Calu3 (cell line): Measurements from ENCODE around the gene TMEM203. TPM values are rescaled to one million over a fixed set of nuclear protein-coding genes. Genes with fewer than 3 reads are reported as not detected.

ENCODE experiments used
- BruUV-seq: library from RNA; stranded (reverse); fragments of 400-500 nt; replicated peaks from 2 replicates; lab custom pipeline; 2021; lab: Mats Ljungman, UMichigan
- CTCF ChIA-PET: fragments of 300-600 bp; sonication (Branson Sonifier 250); formaldehyde crosslinking; loops from one replicate; lab custom pipeline; 2022; ENCODE audit warnings: antibody characterized with exemption; lab: Charles Lee
- DNase-seq: peaks from one replicate; pipeline ENCODE4 v3.0.0; 2022
- H3K27ac Mint-ChIP-seq: one replicate; pipeline ENCODE4 v1.8.0; 2022; ENCODE audit warnings: mixed read lengths; ENCODE audit not compliant: unreplicated experiment
- H3K27me3 Mint-ChIP-seq: one replicate; pipeline ENCODE4 v1.8.0; 2022; ENCODE audit warnings: mixed read lengths; ENCODE audit not compliant: unreplicated experiment
- H3K36me3 Mint-ChIP-seq: one replicate; pipeline ENCODE4 v1.8.0; 2022; ENCODE audit warnings: mild to moderate bottlenecking, moderate library complexity, mixed read lengths; ENCODE audit not compliant: insufficient read depth, unreplicated experiment
- H3K4me1 Mint-ChIP-seq: one replicate; pipeline ENCODE4 v1.8.0; 2022; ENCODE audit warnings: mild to moderate bottlenecking, low read depth, mixed read lengths; ENCODE audit not compliant: unreplicated experiment
- H3K4me3 Mint-ChIP-seq: one replicate; pipeline ENCODE4 v1.8.0; 2022; ENCODE audit warnings: mild to moderate bottlenecking, low read depth, moderate library complexity, mixed read lengths; ENCODE audit not compliant: unreplicated experiment
- H3K9me3 Mint-ChIP-seq: one replicate; pipeline ENCODE4 v1.8.0; 2022; ENCODE audit warnings: low read depth, mixed read lengths; ENCODE audit not compliant: unreplicated experiment
- intact Hi-C: fragments of 100-400 bp; cut with micrococcal nuclease; formaldehyde crosslinking; loops from one replicate; pipeline ENCODE4 v1.10.0; 2022; ENCODE audit not compliant: unreplicated experiment
- total RNA-seq: library from RNA; stranded (reverse); gene quantifications from 2 replicates; pipeline ENCODE4 v1.2.3, GENCODE V29; 2022
- TF ChIP-seq, protein P1 (sequence below): fragments of 200-600 bp; IDR thresholded peaks from one replicate; pipeline ENCODE4 v1.8.0; 2022; ENCODE audit warnings: antibody characterized with exemption; ENCODE audit not compliant: unreplicated experiment

Gene TMEM203
- total RNA-seq, 1 experiment from 2014 or later: 25.4 TPM

DNA sequence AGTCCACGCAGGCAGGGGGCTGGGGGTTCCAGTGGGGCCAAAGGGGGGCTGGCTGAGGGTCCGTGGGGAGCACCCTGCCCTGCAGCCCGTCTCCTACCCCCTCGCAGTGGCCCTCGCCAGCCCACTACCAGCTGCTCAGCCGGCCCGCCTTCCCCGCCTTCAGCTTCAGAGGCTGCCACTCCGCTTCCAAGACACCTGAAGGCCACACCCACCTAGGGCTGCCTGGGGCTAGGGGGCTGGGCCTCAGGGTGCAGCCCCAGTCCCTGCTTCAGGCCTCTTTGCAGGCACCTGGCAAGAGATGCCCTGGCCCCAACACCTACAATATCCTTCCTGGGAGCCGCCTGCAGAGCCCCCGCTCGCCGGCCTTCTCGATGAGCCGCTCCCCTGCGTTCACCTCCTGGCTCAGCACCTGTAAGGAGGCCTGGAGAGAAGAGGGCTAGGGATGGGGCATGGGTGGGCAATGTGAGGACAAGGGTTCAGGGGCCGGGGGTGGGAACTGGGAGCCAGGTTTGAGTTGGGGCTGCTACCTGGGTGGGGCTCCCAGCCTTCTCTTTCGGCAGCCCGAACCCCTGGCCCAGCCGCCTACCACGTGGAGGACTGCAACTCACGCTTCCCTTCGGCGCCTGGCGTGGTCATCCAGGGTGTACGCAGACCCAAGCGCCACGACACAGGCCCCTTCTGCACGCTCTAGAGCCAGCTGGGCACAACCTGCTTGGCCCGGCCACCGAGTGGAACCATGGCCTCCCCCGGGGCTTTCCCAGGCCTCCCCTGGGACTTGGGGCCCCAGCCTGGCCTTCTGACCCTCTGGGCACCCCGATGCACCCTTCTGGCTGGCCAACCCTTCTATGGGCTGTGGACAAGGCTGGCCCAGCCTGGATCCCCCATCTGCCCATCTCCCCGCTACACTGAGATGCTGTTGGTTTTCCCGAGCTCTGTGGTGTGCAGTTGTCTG, 47.4 kb upstream of the TMEM203 start:
- TF ChIP-seq, protein P1, sequence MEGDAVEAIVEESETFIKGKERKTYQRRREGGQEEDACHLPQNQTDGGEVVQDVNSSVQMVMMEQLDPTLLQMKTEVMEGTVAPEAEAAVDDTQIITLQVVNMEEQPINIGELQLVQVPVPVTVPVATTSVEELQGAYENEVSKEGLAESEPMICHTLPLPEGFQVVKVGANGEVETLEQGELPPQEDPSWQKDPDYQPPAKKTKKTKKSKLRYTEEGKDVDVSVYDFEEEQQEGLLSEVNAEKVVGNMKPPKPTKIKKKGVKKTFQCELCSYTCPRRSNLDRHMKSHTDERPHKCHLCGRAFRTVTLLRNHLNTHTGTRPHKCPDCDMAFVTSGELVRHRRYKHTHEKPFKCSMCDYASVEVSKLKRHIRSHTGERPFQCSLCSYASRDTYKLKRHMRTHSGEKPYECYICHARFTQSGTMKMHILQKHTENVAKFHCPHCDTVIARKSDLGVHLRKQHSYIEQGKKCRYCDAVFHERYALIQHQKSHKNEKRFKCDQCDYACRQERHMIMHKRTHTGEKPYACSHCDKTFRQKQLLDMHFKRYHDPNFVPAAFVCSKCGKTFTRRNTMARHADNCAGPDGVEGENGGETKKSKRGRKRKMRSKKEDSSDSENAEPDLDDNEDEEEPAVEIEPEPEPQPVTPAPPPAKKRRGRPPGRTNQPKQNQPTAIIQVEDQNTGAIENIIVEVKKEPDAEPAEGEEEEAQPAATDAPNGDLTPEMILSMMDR: no peak
- Mint-ChIP-seq H3K9me3 (no peaks in the 10 kb centered on the region), H3K27me3 (no peaks in the 10 kb centered on the region), H3K4me1 (no peaks in the 10 kb centered on the region), H3K4me3 (no peak overlapping the region), H3K36me3 (peaks cover 39% of the 10 kb centered on the region), H3K27ac (no peak overlapping the region)
- DNase-seq: no peak
- intact Hi-C loops: no loop called here
- no TSS peak for BruUV-seq
- CTCF ChIA-PET: no interaction called here

DNA sequence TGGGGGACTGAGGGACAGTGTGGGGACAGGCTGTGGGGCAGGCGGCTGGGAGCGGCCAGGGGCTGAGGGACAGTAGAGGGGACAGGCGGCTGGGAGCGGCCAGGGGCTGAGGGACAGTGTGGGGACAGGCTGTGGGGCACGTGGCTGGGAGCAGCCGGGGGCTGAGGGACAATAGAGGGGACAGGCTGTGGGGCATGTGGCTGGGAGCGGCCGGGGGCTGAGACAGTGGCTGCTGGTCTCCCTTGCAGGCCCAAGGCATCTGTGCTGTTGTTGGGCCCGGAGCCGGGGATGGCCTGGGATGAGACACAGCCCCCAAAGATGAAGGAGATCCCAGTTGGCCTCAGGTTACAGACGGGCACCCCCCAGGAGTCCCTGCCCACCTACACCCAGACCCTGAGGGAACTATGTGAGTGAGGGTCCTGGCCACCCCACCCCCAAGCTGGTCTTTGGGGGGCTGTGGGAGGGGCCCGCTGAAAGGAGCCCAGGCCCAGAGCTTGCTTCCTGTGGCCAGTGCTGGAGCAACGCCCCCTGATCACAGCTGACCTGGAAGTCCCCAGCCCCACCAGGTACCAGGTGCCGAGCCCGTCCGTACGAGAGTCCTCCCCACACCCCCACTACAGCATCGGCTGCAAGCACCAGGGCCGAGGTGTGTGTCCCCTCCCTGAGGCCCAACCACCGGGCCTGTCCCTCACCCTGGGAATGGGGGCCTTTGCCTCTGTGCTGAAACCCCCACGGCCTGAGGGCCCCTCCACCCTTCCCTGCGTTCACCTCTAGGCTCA, 46.2 kb upstream of the TMEM203 start:
- BruUV-seq: no TSS peak
- Mint-ChIP-seq H3K4me1 (no peaks in the 10 kb centered on the region), H3K9me3 (no peaks in the 10 kb centered on the region), H3K27me3 (no peaks in the 10 kb centered on the region), H3K27ac (no peak overlapping the region), H3K4me3 (no peak overlapping the region), H3K36me3 (peaks cover 39% of the 10 kb centered on the region)
- intact Hi-C loops: no loop called here
- DNase-seq: no peak
- TF ChIP-seq, protein P1: no peak
- CTCF ChIA-PET: interaction anchor here (0.6 to 1.0 kb wide), 2 partner anchors 10 to 306 kb away, joined by 3 to 4 read pairs; no protein-coding TSS in a partner anchor

DNA sequence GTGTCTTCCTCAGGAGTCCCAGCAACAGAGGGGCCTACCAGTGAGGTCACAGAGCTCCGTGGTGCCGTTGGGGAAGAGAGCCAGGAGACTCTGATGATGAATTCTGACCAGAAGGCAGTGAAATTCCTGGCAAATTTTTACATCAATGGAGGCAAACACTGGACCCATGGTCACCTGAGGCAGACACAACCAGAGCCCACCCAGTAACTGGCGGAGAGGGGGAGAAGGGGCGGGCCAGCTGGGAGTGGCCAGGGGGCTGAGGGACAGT, 45.7 kb upstream of the TMEM203 start, which contains the start of gene STPG3:
STPG3 (plus strand) TSS at position 93 of the 268 bp plus-strand sequence; CDS start at position 94, 1 bp downstream.
- intact Hi-C loops: no loop called here
- H3K9me3 Mint-ChIP-seq: no peaks in the 10 kb centered on the region
- TF ChIP-seq, protein P1: no peak
- DNase-seq: no peak
- BruUV-seq: no TSS peak
- H3K27ac Mint-ChIP-seq: no peak within 1 kb of the TSS
- H3K4me3 Mint-ChIP-seq: no peak within 1 kb of the TSS
- CTCF ChIA-PET: interaction anchor here (0.6 kb wide), 1 partner anchor 307 kb away, joined by 4 read pairs; no protein-coding TSS in a partner anchor
- H3K36me3 Mint-ChIP-seq: peaks cover 34% of the 10 kb centered on the region
- H3K4me1 Mint-ChIP-seq: no peaks in the 10 kb centered on the region
- no peaks in the 10 kb centered on the region for H3K27me3 Mint-ChIP-seq

DNA sequence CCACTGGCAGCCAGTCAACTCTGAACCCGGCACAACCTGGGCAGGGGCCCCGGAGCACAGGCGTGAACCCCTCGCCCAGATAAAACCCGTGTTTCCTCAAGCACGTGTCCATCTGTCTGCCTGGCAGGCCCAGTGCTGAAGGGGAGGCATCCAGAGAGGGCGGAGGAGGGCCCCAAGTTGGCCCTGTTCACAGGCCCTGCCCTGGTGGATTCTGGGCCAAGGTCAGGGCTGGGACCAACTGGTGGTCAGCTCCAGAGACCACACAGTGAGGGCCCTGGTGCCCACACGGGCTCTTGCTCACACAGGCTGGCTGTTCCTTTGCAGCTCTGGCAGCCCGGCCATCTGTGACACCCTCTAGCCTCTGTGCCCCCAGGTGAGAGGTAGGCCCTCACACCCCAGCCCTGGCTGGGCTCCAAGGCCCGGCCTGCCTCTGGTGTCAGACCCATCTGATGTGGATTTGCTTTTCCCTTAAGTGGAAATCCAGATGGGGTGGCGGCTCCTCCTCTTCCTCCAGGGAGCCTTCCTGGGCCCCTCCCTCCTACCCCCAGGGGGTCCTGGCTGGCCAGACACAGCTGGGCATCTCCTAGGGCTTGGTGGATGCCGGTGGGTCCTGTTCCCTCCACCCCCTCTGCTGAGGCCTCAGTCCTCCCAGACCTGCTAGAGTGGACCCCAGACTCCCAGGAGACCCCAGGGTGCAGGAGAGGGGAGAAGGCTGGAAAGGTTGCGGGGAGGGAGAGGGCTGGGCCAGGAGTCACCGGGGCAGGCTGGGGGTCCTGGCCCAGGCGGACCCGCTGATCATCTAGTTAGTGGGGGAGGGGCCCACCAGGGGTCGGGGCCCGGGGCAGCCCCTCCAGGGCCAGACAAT, 45.1 kb upstream of the TMEM203 start:
- no peak overlapping the region for H3K4me3 Mint-ChIP-seq
- no peaks in the 10 kb centered on the region for H3K4me1 Mint-ChIP-seq
- no peaks in the 10 kb centered on the region for H3K9me3 Mint-ChIP-seq
- DNase-seq: no peak
- H3K36me3 Mint-ChIP-seq: peaks cover 28% of the 10 kb centered on the region
- CTCF ChIA-PET: interaction anchor here (0.6 kb wide), 1 partner anchor 307 kb away, joined by 4 read pairs; no protein-coding TSS in a partner anchor
- BruUV-seq: no TSS peak
- intact Hi-C loops: no loop called here
- TF ChIP-seq, protein P1: no peak
- no peak overlapping the region for H3K27ac Mint-ChIP-seq
- no peaks in the 10 kb centered on the region for H3K27me3 Mint-ChIP-seq
